GM19467 (cell line): ENCODE results near the gene PRSS50.
"Not testable (repeated sequence)": the region's sequence is repeated elsewhere in the genome, so short reads cannot be mapped to it uniquely, and the experiment has no call there.

ENCODE experiments used
- ATAC-seq: cut with Tn5 transposase; IDR thresholded peaks from one replicate; pipeline ENCODE4 v1.9.1; 2021; ENCODE audit warnings: mild to moderate bottlenecking, moderate library complexity; ENCODE audit not compliant: unreplicated experiment

Gene PRSS50

GRCh38 chr3:46709157-46709654, 8.5 kb downstream of the PRSS50 start:
- ATAC-seq: no peak

DNA sequence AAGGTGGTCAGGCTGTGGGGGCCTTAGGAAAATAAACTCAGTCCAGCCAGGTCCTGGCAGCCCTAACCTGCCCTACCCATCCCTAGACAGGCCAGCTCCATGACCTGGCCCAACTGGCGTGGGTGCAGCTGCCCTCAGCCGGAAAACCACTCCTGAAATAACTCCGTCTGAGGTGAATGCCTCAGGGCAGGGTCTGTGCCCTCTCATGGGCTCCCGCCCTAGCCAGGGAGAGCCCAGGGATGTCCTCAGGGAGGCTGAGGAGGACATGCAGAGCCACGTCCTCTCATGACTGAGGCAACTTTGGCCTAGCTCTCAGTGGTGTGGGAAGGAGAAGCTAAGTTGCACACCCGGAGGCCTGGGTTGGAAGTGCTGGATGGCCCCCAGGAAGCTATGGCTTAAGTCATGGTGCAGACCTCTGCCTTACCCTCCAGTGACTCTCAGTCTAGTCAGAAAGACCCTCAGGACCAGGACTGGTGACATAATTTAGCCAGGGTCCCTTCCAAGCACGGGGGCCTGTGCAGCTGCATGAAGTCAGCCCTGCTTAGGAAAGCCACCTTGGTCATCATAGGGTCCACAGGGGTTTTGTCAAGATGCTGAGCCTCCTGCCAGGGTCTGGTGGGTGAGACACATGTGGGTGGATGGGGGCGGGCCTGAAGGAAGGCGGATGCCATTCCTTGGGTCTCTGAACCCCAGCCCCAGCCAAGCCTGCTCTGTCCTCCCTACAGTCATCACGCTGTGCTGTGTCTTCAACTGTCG, 9.1 kb downstream of the PRSS50 start:
- ATAC-seq: no peak

DNA sequence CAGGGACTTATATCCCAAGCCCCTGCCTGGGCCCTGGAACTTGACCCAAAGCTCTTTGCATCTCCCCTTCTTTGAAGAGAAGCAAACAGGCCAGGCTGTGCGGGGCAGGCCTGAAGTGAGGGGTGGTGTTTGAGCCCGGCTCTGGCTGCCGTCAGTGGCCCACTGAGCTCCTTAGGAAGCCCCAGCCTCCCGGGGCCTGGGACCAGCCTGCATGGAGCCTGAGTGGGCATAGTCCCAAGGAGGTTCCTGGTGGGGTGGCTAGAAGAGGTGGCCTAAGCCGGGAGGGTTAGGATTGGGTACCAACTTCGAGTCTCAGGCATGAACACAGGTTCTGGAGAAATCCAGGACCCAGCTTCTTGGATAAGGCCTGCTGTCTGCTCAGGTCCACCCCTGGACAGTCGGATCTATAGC, 10.1 kb downstream of the PRSS50 start:
- ATAC-seq: no peak

DNA sequence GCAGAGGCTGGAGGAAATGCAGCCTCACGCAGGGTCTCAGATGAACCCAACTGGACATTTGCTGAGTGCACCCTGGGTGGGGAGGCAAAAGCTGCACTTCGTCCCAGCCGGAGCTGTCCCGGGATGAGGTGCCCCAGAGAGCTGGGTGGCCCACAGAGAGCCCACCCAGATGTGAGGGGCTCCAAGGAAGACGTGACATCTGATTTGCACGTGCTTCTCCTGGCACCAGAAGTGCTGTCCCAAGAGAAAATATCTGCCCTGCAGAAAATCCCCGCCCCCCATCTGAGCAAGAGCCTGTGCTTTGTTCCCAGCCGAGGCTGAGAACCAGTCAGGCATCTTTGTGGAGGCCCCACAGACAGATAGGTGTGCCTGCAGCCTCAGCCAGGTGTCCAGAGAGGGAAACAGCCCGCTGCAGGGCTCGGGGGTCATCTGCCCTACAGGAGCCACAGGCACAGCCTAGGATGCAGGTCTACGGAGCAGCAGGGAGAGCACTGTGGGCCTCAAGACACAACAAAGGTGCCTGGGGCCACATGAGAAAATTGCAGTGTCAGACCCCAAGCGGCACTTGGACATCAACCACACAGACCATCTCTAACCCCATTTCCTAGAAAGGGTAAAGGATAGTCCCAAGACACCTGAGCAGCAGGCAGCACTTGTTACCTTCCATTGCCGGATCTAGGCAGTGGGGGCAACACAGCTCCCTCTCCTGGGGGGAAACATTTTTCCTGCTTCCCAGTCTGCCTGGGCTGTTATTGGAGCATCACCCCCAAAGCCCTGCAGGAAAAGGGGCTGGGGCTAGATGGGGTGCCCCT, 10.7 kb downstream of the PRSS50 start:
- no peak for ATAC-seq

GRCh38 chr3:46705751-46706552, 11.7 kb downstream of the PRSS50 start:
- ATAC-seq: no peak

GRCh38 chr3:46705022-46705530, 12.6 kb downstream of the PRSS50 start:
- no peak for ATAC-seq

DNA sequence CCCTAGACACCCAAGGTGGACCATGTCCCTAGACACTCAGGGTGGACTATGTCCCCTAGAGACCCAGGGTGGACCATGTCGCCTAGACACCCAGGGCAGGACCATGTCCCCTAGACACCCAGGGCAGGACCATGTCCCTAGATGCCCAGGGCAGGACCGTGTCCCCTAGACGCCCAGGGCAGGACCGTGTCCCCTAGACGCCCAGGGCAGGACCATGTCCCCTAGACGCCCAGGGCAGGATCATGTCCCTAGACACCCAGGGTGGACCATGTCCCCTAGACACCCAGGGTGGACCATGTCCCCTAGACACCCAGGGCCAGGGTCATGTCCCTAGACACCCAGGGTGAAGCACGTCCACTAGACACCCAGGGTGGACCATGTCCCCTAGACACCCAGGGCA, 13.3 kb downstream of the PRSS50 start:
- not testable (repeated sequence) for ATAC-seq

GRCh38 chr3:46703013-46703520, 14.6 kb downstream of the PRSS50 start:
- no peak for ATAC-seq

DNA sequence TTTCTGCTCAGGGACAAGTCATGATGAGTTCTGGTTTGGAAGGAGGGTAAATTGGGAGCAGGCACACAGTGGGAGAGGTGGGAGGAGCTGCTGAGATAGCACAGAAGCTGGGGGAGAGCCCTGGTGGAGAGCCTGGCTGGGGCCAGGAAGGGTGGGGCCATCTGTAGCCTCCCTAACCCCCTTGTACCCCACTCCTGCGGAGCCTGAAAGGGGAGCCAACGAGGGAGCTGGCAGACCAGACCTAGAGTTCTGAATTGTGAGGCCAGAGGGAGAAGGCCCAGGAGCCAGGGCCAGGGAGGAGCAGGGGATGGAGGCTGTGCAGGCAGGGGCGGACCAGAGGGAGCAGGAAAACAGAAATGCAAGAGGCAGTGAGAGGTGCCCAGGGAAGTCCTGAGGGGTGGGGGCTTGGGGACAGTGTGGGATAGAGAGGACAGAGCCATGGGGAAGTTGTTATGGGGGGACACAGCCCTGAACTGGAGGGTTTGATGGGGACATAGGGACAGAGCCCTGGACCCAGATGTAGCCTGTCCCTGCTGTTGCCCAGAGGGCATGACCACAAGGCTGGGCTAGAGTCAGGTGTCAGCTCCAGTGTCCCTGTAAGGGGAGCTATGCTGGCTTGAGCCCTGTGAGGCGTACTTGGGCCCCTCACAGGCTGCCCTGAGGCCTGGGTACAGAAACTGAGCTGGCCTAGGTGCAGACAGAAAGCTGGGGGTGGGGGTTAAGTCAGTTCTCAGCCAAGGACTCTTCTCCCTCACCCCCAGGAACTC, 15.2 kb downstream of the PRSS50 start:
- ATAC-seq: no peak

GRCh38 chr3:46701181-46701939, 16.3 kb downstream of the PRSS50 start, which contains the start of gene TMIE:
TMIE (plus strand) TSS chr3:46701392; CDS start chr3:46701488, 96 bp downstream.
- no peak for ATAC-seq

DNA sequence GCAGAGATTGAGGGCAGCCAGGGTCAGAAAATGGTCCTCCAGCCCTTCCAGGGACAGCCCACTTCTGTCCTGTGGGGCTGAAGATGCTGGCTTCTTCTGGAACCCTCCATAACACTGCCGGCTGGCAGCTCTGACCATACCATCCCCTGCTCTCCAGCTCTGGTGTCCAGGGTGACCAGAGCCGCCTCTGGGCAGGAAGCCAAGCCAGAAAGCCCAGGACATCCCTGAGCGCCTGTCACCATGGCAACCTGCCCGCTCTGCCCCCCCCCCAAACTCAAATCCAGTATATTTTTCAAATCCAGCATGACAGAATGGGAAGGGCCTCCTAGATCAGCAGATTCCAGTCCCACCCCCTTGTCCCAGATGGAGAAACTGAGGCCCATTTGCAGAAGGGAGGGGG, 16.9 kb downstream of the PRSS50 start:
- ATAC-seq: no peak

DNA sequence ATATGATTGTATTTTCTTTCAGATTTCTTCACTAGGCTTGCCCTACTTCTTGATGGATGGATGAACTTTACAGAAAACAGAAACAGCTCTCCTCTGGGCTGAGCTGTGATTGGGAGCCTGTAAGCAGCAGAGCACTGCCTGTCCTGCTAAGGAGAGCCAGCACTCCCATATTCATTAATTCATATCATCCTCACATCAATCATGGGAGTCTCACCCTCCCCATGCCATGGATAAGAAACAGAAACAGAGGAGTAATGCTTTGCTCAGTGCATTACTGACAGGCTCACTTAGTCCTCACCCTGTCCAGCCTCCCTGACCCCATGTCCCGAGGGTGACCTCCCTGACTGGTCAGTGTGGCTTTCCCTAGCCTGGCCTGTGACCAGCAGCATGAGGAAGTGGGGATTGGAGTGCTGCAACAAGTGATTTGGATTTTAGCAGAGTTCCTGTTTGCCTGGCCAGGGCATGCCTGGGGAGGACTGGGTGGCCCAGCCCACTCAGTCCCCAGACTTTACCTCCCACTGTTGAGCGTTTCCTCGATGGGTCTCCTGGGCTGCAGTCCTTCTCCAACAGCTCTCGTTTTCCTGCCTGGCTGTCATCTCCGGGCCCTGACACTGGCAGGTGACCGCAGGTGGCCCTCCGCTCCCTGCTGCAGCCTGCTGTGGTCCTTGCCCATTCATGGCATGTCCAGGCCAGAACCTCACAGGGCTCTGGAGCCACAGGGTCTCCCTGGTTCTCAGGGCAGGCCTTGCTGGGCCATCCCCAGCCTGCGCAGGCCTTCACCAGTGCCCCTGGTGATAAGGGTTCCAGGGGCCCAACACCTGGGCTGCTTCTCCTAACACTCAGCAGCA, 17.8 kb downstream of the PRSS50 start:
- ATAC-seq: no peak

DNA sequence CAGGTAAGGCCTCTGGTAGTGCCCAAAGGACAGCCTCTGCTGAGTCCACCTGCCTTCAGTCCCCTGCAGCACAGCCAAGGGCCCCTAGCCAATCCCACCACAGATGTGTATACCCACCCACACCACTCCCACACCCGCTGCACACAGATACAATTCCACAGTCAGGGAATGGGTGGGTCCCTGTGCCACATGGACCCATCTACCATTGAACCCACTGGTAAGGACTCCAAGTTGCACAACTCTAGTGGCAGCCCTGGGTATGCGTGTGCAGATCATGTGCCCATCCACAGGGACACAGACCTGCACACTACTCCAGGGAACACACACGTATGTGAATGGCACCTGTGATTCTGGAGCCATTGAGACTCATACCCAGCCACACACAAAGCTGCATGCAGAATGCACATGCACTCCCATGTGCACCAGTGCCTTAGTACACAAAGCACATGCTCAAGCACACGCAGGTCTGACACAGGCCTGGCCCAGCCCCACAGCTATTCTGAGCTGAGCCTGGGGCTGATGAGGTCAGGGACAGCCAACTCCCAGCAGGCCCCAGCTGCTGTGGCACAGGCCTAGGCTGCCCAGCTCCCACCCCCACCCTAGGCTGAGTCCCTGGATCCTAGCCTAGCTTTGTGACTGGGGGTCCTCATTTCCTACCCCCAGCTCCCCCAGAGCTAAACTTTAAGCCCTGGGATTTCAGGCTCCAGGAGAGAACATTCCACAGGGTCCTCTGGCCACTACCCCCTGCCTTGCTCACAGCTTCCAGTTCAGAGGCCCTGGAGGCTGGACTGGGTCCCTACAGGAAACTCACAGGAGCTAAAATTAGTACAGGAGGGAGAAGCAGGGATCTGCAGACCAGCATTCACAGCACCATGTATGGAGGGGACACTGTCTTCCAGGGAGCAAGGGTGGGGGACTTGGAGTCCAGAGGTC, 21.4 kb downstream of the PRSS50 start:
- ATAC-seq: no peak

- ATAC-seq: no peak
These were observed 22.3 kb downstream of the PRSS50 start for GRCh38 chr3:46695177-46695961.

- no peak for ATAC-seq
These were observed 23.1 kb downstream of the PRSS50 start for GRCh38 chr3:46694520-46694919.

DNA sequence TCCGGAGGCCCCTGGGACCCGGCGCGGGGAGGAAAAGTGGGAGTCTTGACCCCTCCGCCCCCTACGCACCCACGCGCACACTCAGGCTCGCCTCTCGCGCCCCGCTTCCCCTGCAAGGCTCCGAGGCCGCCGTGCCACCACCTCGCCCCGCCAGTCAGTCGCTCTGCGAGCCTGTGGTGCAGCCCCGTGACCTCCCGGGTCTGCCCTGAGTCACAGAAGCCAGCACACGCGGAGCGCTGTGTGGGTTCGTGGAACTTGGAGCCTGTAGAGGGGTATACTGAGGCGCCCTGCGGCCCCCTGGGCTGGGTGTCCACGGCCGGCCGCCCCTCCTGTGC, 23.8 kb downstream of the PRSS50 start:
- ATAC-seq: no peak
